ENCODE measurements around the gene KBTBD12. TPM values are rescaled to one million over a fixed set of nuclear protein-coding genes. Genes with fewer than 3 reads are reported as not detected.

The KBTBD12 gene
- total RNA-seq, 1 donor from 2014 or later = not detected

DNA sequence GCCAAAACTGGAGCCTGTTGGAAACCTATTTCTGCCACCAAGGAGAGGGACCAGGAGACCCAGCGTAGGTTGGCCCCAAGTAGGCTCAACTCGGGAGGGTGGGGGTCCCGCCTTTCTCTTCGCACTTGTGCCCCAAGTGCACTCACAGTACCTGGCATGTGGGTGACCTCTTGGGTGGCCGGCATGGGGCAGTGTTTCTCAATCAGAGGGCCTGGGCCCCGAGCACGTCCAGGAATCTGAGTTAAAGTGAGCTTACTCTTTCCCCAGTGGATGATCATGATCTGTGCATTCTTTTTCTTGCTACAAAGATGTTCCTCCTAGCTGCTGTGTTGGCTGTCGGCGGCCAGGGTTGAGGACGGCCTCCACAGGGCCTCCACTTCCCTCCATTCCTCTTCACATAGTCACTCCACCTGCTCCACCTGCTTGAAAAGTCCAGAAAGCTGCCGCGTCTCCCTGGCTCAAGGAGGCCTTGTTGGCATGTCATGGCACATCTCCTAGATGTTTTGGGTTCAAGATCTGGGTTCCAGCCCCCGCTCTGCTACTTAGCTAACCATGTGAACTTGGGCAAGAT, 70.7 kb downstream of the KBTBD12 start:
- TF ChIP-seq, protein P1, sequence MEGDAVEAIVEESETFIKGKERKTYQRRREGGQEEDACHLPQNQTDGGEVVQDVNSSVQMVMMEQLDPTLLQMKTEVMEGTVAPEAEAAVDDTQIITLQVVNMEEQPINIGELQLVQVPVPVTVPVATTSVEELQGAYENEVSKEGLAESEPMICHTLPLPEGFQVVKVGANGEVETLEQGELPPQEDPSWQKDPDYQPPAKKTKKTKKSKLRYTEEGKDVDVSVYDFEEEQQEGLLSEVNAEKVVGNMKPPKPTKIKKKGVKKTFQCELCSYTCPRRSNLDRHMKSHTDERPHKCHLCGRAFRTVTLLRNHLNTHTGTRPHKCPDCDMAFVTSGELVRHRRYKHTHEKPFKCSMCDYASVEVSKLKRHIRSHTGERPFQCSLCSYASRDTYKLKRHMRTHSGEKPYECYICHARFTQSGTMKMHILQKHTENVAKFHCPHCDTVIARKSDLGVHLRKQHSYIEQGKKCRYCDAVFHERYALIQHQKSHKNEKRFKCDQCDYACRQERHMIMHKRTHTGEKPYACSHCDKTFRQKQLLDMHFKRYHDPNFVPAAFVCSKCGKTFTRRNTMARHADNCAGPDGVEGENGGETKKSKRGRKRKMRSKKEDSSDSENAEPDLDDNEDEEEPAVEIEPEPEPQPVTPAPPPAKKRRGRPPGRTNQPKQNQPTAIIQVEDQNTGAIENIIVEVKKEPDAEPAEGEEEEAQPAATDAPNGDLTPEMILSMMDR (IDR thresholded peaks at IDR 0.05; ENCODE audit: partially characterized antibody, unreplicated experiment) = no peak
- Mint-ChIP-seq H3K9me3 (ENCODE audit: unreplicated experiment) (peaks cover 2% of the 10 kb centered on the region), H3K27ac (ENCODE audit: unreplicated experiment) (no peak overlapping the region), H3K36me3 (ENCODE audit: unreplicated experiment) (no peaks in the 10 kb centered on the region), H3K4me3 (ENCODE audit: unreplicated experiment) (no peak overlapping the region), H3K4me1 (ENCODE audit: low read depth, unreplicated experiment) (no peaks in the 10 kb centered on the region), H3K27me3 (ENCODE audit: unreplicated experiment) (peaks cover 3% of the 10 kb centered on the region)
- no peak for DNase-seq

DNA sequence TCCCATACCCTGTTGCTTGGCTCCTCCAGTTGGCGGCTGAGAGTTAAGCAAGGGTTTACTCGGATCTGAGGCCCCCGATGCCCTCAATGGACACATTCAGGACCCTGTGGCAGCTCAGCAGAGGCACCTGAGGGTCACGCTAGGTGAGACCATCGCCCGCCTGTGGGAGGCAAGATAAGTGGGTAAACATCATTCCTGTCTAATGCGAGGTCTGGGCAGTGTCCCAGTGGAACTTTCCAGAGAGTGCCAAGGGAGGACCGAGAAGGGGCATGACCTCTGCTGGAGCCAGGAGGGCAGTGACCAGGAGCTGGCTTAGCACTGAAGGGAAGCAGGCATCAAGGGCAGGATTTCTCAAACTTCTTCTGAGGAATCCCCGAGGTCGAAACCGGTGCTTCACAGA, 71.8 kb downstream of the KBTBD12 start:
- Mint-ChIP-seq H3K27ac (ENCODE audit: unreplicated experiment) (no peak overlapping the region), H3K4me1 (ENCODE audit: low read depth, unreplicated experiment) (no peaks in the 10 kb centered on the region), H3K36me3 (ENCODE audit: unreplicated experiment) (no peaks in the 10 kb centered on the region), H3K4me3 (ENCODE audit: unreplicated experiment) (no peak overlapping the region), H3K9me3 (ENCODE audit: unreplicated experiment) (peaks cover 3% of the 10 kb centered on the region), H3K27me3 (ENCODE audit: unreplicated experiment) (peaks cover 4% of the 10 kb centered on the region)
- TF ChIP-seq, protein P1 (IDR thresholded peaks at IDR 0.05; ENCODE audit: partially characterized antibody, unreplicated experiment) = no peak
- DNase-seq = no peak

DNA sequence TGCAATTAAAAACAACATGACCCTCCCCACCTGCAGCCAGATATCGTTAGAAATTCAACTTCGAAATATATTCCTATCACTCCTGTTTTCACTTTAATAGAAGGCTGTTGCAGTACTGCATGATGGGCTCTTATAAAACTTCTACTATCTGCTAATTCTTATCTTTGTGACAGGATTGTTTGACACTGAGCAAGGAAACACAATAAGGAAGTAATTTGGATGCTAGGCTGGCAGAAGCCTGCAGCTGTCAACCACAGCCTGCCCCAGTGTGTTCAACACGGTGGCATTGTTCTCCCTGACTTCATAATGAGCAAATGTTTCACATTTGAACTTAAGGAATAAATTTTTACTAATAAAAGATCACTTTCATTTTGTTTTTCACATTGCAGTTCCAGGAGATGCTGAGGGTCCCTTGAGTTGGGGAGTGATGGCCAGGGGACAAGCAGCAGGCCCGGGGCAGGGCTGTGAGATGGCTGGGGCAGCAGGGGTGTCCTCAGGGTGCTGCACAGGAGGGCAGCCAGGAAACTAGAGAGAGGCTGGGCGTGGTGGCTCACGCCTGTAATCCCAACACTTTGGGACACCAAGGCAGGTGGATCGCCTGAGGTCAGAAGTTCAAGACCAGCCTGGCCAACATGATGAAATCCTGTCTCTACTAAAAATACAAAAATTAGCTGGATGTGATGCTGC, 72.4 kb downstream of the KBTBD12 start:
- peaks cover 4% of the 10 kb centered on the region for H3K27me3 Mint-ChIP-seq (ENCODE audit: unreplicated experiment)
- no peaks in the 10 kb centered on the region for H3K36me3 Mint-ChIP-seq (ENCODE audit: unreplicated experiment)
- H3K4me1 Mint-ChIP-seq (ENCODE audit: low read depth, unreplicated experiment) = no peaks in the 10 kb centered on the region
- no peak overlapping the region for H3K4me3 Mint-ChIP-seq (ENCODE audit: unreplicated experiment)
- peaks cover 3% of the 10 kb centered on the region for H3K9me3 Mint-ChIP-seq (ENCODE audit: unreplicated experiment)
- DNase-seq = no peak
- TF ChIP-seq, protein P1 (IDR thresholded peaks at IDR 0.05; ENCODE audit: partially characterized antibody, unreplicated experiment) = no peak
- no peak overlapping the region for H3K27ac Mint-ChIP-seq (ENCODE audit: unreplicated experiment)

DNA sequence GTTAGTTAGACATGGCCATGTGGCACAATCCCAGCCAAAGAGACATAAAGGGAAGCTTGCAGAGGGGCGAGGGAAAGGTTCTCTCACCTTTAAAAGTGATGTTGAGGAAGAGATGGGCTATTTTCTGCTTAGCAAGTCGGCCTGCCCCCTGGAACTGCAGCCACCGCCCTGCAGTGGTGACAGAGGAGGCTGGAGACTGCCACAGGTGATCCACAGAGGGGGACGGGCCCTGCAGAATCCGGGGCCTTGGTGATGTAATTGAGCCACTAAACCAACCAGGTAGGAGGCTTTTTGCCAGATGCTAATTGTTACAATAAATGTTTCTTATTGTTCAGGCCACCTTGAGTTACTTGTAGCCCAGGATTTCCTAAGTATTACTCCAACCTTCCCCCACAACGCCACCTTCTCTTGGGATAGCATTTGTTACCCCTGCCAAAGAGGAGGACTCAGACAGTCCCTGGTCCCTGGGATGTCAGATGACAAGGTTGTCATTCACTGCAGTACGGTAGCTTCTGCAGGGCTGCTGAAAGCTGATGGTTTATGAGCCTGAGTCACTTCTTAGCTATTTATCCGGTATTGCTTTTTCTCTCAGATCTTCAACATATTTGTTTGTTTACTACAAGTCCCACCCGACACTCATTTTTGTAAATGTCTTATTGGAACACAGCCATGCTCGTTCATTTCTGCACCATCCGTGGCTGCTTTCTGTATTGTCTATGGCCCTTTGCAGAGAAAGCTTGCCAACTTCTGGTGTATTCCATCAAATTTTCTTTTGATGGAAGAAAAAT, 73.9 kb downstream of the KBTBD12 start:
- H3K4me1 Mint-ChIP-seq (ENCODE audit: low read depth, unreplicated experiment) = no peaks in the 10 kb centered on the region
- no peak overlapping the region for H3K27ac Mint-ChIP-seq (ENCODE audit: unreplicated experiment)
- H3K9me3 Mint-ChIP-seq (ENCODE audit: unreplicated experiment) = peaks cover 3% of the 10 kb centered on the region
- TF ChIP-seq, protein P1 (IDR thresholded peaks at IDR 0.05; ENCODE audit: partially characterized antibody, unreplicated experiment) = no peak
- H3K36me3 Mint-ChIP-seq (ENCODE audit: unreplicated experiment) = no peaks in the 10 kb centered on the region
- no peak overlapping the region for H3K4me3 Mint-ChIP-seq (ENCODE audit: unreplicated experiment)
- peaks cover 4% of the 10 kb centered on the region for H3K27me3 Mint-ChIP-seq (ENCODE audit: unreplicated experiment)
- DNase-seq = no peak

DNA sequence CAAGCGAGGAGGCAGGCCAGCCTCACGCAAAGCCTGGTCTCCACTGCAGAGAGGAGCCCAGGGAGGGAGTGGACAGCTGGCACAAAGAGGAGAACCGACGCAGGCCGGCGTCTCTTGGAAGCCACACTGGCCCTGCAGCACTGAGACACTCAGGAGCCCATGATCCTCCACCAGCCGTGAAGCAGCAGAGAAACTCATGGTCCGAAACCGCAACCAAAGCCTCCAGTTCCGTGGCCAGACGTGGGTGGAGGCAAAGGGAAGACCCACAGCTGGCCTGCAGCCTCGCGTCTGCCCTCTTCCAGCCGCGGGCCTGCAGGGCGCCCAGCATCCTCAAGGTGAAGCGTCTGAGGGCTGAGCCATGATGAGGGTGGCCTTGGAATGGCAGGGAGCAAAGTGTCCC, 75.0 kb downstream of the KBTBD12 start:
- Mint-ChIP-seq H3K27me3 (ENCODE audit: unreplicated experiment) (peaks cover 4% of the 10 kb centered on the region), H3K27ac (ENCODE audit: unreplicated experiment) (no peak overlapping the region), H3K36me3 (ENCODE audit: unreplicated experiment) (no peaks in the 10 kb centered on the region), H3K9me3 (ENCODE audit: unreplicated experiment) (peaks cover 3% of the 10 kb centered on the region), H3K4me1 (ENCODE audit: low read depth, unreplicated experiment) (no peaks in the 10 kb centered on the region), H3K4me3 (ENCODE audit: unreplicated experiment) (no peak overlapping the region)
- TF ChIP-seq, protein P1 (IDR thresholded peaks at IDR 0.05; ENCODE audit: partially characterized antibody, unreplicated experiment) = no peak
- no peak for DNase-seq

All from glutamatergic neuron (in vitro differentiated cells).